HepG2 (cell line): ENCODE results near the gene ZBTB48. TPM values are rescaled to one million over a fixed set of nuclear protein-coding genes. Genes with fewer than 3 reads are reported as not detected.

Experiments
- AKAP8 ChIP-seq: sonication (generic); formaldehyde crosslinking; IDR thresholded peaks from 2 replicates; pipeline ENCODE4 v1.5.1; 2020; ENCODE audit warnings: mild to moderate bottlenecking, missing genetic modification reagents
- ARID2 ChIP-seq: sonication (generic); formaldehyde crosslinking; IDR thresholded peaks from 2 replicates; pipeline ENCODE4 v1.8.1; 2022; ENCODE audit warnings: mild to moderate bottlenecking, missing genetic modification reagents, borderline replicate concordance
- BATF2 ChIP-seq: sonication (generic); formaldehyde crosslinking; IDR thresholded peaks from 2 replicates; pipeline ENCODE4 v1.8.0; 2022; ENCODE audit warnings: mild to moderate bottlenecking, missing genetic modification reagents, moderate library complexity
- CEBPB ChIP-seq: IDR thresholded peaks from 2 replicates; pipeline ENCODE4 v1.6.1; 2011; ENCODE audit warnings: low read depth, low read length, improper control_type of control experiment, borderline replicate concordance
- CERS6 ChIP-seq: sonication (generic); formaldehyde crosslinking; IDR thresholded peaks from 2 replicates; pipeline ENCODE4 v1.5.0; 2020; ENCODE audit warnings: missing genetic modification reagents
- EHMT2 ChIP-seq: fragments of 200-600 bp; sonication (generic); IDR thresholded peaks from 2 replicates; pipeline ENCODE4 v1.7.0; 2017; ENCODE audit warnings: antibody characterized with exemption, low read depth, low read length, borderline replicate concordance
- FOXC1 ChIP-seq: sonication (generic); formaldehyde crosslinking; IDR thresholded peaks from 2 replicates; pipeline ENCODE4 v1.8.0; 2022; ENCODE audit warnings: mild to moderate bottlenecking, missing genetic modification reagents, borderline replicate concordance
- GTF3A ChIP-seq: sonication (generic); formaldehyde crosslinking; conservative IDR thresholded peaks from 2 replicates; pipeline ENCODE4 v1.4.0; 2020; ENCODE audit warnings: mild to moderate bottlenecking, missing genetic modification reagents
- HMG20A ChIP-seq: IDR thresholded peaks from 2 replicates; pipeline ENCODE4 v1.6.1; 2016; ENCODE audit warnings: borderline replicate concordance
- KAT2B ChIP-seq: fragments of 150-350 bp; IDR thresholded peaks from 2 replicates; pipeline ENCODE4 v1.6.1; 2014; ENCODE audit warnings: low read depth, low read length, borderline replicate concordance
- MED1 ChIP-seq: sonication (generic); formaldehyde crosslinking; IDR thresholded peaks from 2 replicates; pipeline ENCODE4 v1.4.0; 2020; ENCODE audit warnings: missing genetic modification reagents
- NFE2L1 ChIP-seq: sonication (generic); formaldehyde crosslinking; IDR thresholded peaks from 2 replicates; pipeline ENCODE4 v1.4.0; 2020; ENCODE audit warnings: missing genetic modification reagents, mild to moderate bottlenecking, borderline replicate concordance
- POLR2A ChIP-seq, 2 experiments: IDR thresholded peaks; 2 replicates each; pipeline ENCODE4 v1.6.1; 2011; ENCODE audit warnings: low read depth in 2 of 2, low read length in 2 of 2, mild to moderate bottlenecking in 1 of 2, moderate library complexity in 1 of 2; ENCODE audit not compliant: insufficient read depth in 1 of 2
- REXO4 ChIP-seq: sonication (generic); formaldehyde crosslinking; IDR thresholded peaks from 2 replicates; pipeline ENCODE4 v1.8.0; 2022; ENCODE audit warnings: missing genetic modification reagents, mild to moderate bottlenecking, borderline replicate concordance
- SP1 ChIP-seq, 2 experiments: fragments of 450-650 bp in 1 of 2; sonication (generic) in 1 of 2; formaldehyde crosslinking in 1 of 2; IDR thresholded peaks; 2 replicates each; pipeline versions ENCODE4 v1.4.0 to v1.6.1; 2016 to 2020; ENCODE audit warnings: missing genetic modification reagents in 1 of 2
- TFE3 ChIP-seq: IDR thresholded peaks from 2 replicates; pipeline ENCODE4 v1.6.1; 2016
- TGIF2 ChIP-seq: IDR thresholded peaks from 2 replicates; pipeline ENCODE4 v1.6.1; 2016; ENCODE audit warnings: control low read depth, missing compliant biosample characterization
- TRIM24 ChIP-seq: sonication (generic); formaldehyde crosslinking; IDR thresholded peaks from 2 replicates; pipeline ENCODE4 v1.8.0; 2022; ENCODE audit warnings: mild to moderate bottlenecking, missing genetic modification reagents
- ZBTB2 ChIP-seq: sonication (generic); formaldehyde crosslinking; IDR thresholded peaks from 2 replicates; pipeline ENCODE4 v1.8.0; 2022; ENCODE audit warnings: low read depth, missing genetic modification reagents
- ZNF282 ChIP-seq: fragments of 450-650 bp; IDR thresholded peaks from 2 replicates; pipeline ENCODE4 v1.6.1; 2018; ENCODE audit not compliant: partially characterized antibody
- ZNF329 ChIP-seq: sonication (generic); formaldehyde crosslinking; IDR thresholded peaks from 2 replicates; pipeline ENCODE4 v1.9.0; 2021; ENCODE audit warnings: low read depth, mild to moderate bottlenecking, missing genetic modification reagents
- ZNF501 ChIP-seq: sonication (generic); formaldehyde crosslinking; IDR thresholded peaks from 2 replicates; pipeline ENCODE4 v1.5.1; 2020; ENCODE audit warnings: mild to moderate bottlenecking, moderate library complexity, missing genetic modification reagents
- ZNF564 ChIP-seq: sonication (generic); formaldehyde crosslinking; IDR thresholded peaks from 2 replicates; pipeline ENCODE4 v1.8.1; 2023; ENCODE audit warnings: mild to moderate bottlenecking, missing genetic modification reagents
- ZNF572 ChIP-seq: sonication (generic); formaldehyde crosslinking; IDR thresholded peaks from 2 replicates; pipeline ENCODE4 v1.5.1; 2020; ENCODE audit warnings: mild to moderate bottlenecking, missing genetic modification reagents
- ZNF770 ChIP-seq: sonication (generic); formaldehyde crosslinking; IDR thresholded peaks from 2 replicates; pipeline ENCODE4 v1.5.0; 2020; ENCODE audit warnings: mild to moderate bottlenecking, missing genetic modification reagents
- polyA plus RNA-seq, 8 experiments: library from polyadenylated mRNA; depleted of rRNA in 3 of 8; stranded (reverse) in 7 of 8; unstranded in 1 of 8; fragments of >200 nt; fragmentation: Illumina TruSeq in 4 of 8; extraction: Trizol in 4 of 8; gene quantifications; 2 replicates each; pipeline versions ENCODE4 v1.2.1 to v1.2.3, GENCODE V29; 2011 to 2016; ENCODE audit warnings: low read depth in 4 of 8, missing spikeins in 1 of 8, mixed read lengths in 1 of 8; ENCODE audit not compliant: insufficient read depth in 1 of 8
- total RNA-seq, 5 experiments: library from RNA; depleted of rRNA; stranded (reverse); fragments of >200 nt; fragmentation: Illumina TruSeq; extraction: Trizol; gene quantifications; 2 replicates each; pipeline ENCODE4 v1.2.3, GENCODE V29; 2016; ENCODE audit warnings: low read depth in 1 of 5

Gene ZBTB48
- total and polyA plus RNA-seq, 2 of the 13 experiments (the other 11 are each of a cell fraction or from before 2014, with no cell fraction given) = 13.0 to 17.1 TPM

- TF ChIP-seq BATF2 (no peak), HMG20A (CRISPR knock-in tag) (no peak), ARID2 (CRISPR knock-in tag) (0 out of 2 replicates have a peak, but pooled peaks have one; percentile 36), TGIF2 (CRISPR knock-in tag) (no peak), TRIM24 (CRISPR knock-in tag) (no peak), ZNF572 (CRISPR knock-in tag) (no peak), NFE2L1 (CRISPR knock-in tag) (no peak), ZNF770 (CRISPR knock-in tag) (no peak), CERS6 (CRISPR knock-in tag) (no peak), ZNF329 (CRISPR knock-in tag) (no peak; the same call in 1 of the 2 replicates), ZNF564 (CRISPR knock-in tag) (no peak; the same call in 1 of the 2 replicates), POLR2A (IDR thresholded peaks at IDR 0.05; ENCODE audit: insufficient read depth in 1 of 2, low read depth in 2 of 2, low read length in 2 of 2) (peak in 1 of 2 experiments; percentile 97; a peak in 2 of 4 replicates), AKAP8 (CRISPR knock-in tag) (peak; percentile 88), KAT2B (no peak), TFE3 (CRISPR knock-in tag) (no peak), CEBPB (no peak), ZNF282 (no peak), REXO4 (no peak), SP1 (IDR thresholded peaks at IDR 0.05) (no peak), SP1 (CRISPR knock-in tag; IDR thresholded peaks at IDR 0.05) (peak; percentile 74), ZBTB2 (CRISPR knock-in tag) (no peak), ZNF501 (no peak), EHMT2 (no peak), FOXC1 (CRISPR knock-in tag) (no peak), GTF3A (CRISPR knock-in tag) (no peak), MED1 (CRISPR knock-in tag) (no peak; the same call in none of the 2 replicates)
Measured at GRCh38 chr1:6602669-6603237, 23.0 kb downstream of the ZBTB48 start, which contains the start of gene KLHL21 (continued).
